Adipocyte (in vitro differentiated cells): Measurements from ENCODE around the gene SLC6A12.

Experiments
- DNase-seq: peaks from one replicate; pipeline ENCODE4 v3.0.0-alpha.2; 2015; ENCODE audit warnings: low read depth
- H3K27me3 ChIP-seq: replicated peaks from 2 replicates; pipeline ENCODE4 v1.7.0; 2013; ENCODE audit warnings: mild to moderate bottlenecking, low read length, moderate library complexity; ENCODE audit not compliant: control insufficient read depth, insufficient read depth
- H3K36me3 ChIP-seq: 2 replicates; pipeline ENCODE4 v1.7.0; 2013; ENCODE audit warnings: low read length, mild to moderate bottlenecking, moderate library complexity; ENCODE audit not compliant: control insufficient read depth, insufficient read depth, severe bottlenecking
- H3K4me1 ChIP-seq: 2 replicates; pipeline ENCODE4 v1.7.0; 2013; ENCODE audit warnings: mild to moderate bottlenecking, low read length, moderate library complexity; ENCODE audit not compliant: control insufficient read depth, insufficient read depth
- H3K4me3 ChIP-seq: 2 replicates; pipeline ENCODE4 v1.7.0; 2013; ENCODE audit warnings: mild to moderate bottlenecking, low read length, moderate library complexity
- H3K9ac ChIP-seq: 2 replicates; pipeline ENCODE4 v1.7.0; 2013; ENCODE audit warnings: mild to moderate bottlenecking, low read length, moderate library complexity
- H3K9me3 ChIP-seq: 2 replicates; pipeline ENCODE4 v1.7.0; 2013; ENCODE audit warnings: mild to moderate bottlenecking, low read length, moderate library complexity; ENCODE audit not compliant: control insufficient read depth

Gene SLC6A12

DNA sequence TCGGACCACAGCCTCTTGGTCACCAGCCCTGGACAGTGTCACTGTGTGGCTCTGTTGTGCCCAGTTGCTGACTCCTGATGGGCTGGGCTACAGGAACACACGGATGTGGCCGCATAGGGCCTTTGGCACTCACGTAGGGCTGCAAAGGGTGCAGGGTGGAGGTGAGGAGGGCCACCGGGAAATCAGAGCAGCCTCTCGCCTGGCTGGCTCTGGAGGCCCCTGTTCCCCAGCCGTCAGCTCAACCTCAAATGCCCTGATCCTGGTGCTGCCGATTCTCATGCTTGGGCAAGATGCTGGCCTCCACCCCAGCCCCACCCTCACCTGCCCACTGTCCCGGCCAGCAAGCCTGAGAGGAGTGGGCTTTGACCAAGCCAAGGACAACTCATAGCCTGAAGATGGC, 59.0 kb downstream of the SLC6A12 start:
- Histone ChIP-seq H3K36me3 (no peaks in the 10 kb centered on the region), H3K4me3 (no peak overlapping the region), H3K9me3 (no peaks in the 10 kb centered on the region), H3K27me3 (peaks cover 44% of the 10 kb centered on the region), H3K9ac (no peak overlapping the region), H3K4me1 (peaks cover 13% of the 10 kb centered on the region)
- DNase-seq = no peak

DNA sequence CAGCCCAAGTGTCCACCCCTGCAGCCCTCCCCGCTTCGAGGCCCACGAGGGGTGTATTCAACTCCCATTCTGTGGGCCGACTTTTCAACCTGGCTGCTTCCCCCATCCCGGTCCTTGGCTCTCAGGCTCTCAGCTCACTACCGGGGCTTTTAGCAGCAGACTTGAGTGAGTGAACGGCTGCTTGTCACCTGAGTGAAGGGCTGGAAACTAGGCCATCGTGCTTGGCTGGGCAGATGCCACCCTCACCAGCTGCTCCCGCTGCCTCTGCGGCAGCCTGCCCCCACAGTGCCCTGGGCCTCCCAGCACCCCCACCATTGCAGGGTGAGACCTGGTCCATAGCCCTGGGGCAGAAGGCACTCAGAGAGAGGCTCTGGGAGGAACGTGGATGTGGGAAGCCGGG, 59.9 kb downstream of the SLC6A12 start:
- H3K4me3 ChIP-seq = no peak overlapping the region
- H3K27me3 ChIP-seq = peaks cover 51% of the 10 kb centered on the region
- H3K9me3 ChIP-seq = no peaks in the 10 kb centered on the region
- H3K4me1 ChIP-seq = peaks cover 13% of the 10 kb centered on the region
- DNase-seq = no peak
- H3K9ac ChIP-seq = no peak overlapping the region
- no peaks in the 10 kb centered on the region for H3K36me3 ChIP-seq

DNA sequence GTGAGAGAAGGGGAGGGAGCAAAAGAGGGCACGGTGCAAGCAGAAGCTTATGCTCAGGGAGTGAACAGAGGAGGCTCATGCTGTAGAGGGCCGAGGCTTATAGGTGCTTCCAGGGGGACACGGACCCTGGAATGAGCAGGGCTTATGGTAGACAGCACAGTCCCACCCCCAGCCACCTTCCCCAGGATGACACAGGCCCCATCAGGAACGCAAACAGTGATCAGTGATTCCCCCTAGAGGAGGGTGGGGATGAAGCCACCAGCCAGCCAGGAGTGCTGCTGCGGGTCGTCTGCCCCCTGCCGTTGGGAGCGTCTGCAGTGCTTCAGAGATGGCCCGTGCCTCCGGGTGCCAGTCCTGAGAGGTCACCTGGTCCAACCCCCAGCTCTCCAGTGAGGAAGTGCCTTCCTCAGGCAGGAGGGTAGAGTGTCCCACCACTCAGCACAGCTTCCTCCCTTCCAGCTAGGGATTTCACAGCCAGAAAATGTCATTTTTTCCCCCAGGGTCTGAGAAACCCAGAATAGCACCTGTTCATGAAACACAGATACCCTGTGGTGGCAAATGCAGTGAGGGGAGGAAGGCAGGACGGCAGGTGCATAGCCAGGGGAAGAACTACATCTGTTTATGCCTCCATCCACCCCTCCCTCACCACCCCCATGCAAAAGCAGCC, 60.7 kb downstream of the SLC6A12 start:
- Histone ChIP-seq H3K36me3 (no peaks in the 10 kb centered on the region), H3K9me3 (no peaks in the 10 kb centered on the region), H3K27me3 (peaks cover 55% of the 10 kb centered on the region), H3K4me3 (no peak overlapping the region), H3K9ac (no peak overlapping the region), H3K4me1 (peaks cover 13% of the 10 kb centered on the region)
- DNase-seq = peak; percentile 29

DNA sequence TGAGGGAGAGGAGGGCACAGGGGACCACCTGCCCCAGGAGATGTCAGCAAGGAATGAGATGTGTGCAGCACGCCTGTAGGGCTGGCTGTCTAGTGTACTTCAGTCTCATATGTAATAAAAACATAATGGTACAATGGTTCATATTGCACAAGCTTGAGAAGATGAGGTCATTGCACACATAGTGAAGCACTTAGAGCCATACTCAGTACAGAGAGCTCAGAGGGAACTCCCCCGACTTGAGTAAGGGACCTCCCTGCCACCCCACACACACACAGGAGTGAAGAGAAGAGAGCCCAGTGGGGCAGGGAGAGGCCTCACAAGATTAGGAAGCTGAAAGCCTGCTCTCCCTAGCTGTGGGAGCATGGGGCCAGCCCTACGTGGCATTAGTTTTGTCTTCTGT, 61.5 kb downstream of the SLC6A12 start:
- Histone ChIP-seq H3K36me3 (no peaks in the 10 kb centered on the region), H3K9me3 (no peaks in the 10 kb centered on the region), H3K9ac (no peak overlapping the region), H3K4me3 (no peak overlapping the region), H3K4me1 (peaks cover 13% of the 10 kb centered on the region), H3K27me3 (peaks cover 58% of the 10 kb centered on the region)
- peak; percentile 33 for DNase-seq

DNA sequence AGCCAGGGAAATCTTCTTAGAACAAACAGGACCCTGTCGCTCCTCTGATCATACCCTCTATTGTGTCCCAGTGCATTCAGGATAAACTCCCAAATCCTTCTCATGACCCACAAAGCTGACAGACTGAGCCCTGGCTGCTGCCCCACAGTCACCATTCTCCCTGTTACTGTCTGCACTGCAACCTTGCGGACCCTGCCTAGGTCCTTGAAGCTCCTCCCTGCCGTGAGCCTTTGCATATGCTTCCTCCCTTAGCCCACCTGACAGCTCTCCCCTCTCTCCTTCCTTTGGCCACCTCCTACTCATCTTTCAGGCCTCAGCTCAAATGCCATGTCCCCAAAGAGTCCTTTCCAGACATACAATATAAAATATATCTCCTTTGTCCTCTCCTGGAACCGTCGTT, 62.4 kb downstream of the SLC6A12 start:
- no peak overlapping the region for H3K9ac ChIP-seq
- DNase-seq = no peak
- H3K27me3 ChIP-seq = peaks cover 62% of the 10 kb centered on the region
- H3K9me3 ChIP-seq = no peaks in the 10 kb centered on the region
- no peaks in the 10 kb centered on the region for H3K36me3 ChIP-seq
- H3K4me1 ChIP-seq = peaks cover 13% of the 10 kb centered on the region
- H3K4me3 ChIP-seq = no peak overlapping the region

DNA sequence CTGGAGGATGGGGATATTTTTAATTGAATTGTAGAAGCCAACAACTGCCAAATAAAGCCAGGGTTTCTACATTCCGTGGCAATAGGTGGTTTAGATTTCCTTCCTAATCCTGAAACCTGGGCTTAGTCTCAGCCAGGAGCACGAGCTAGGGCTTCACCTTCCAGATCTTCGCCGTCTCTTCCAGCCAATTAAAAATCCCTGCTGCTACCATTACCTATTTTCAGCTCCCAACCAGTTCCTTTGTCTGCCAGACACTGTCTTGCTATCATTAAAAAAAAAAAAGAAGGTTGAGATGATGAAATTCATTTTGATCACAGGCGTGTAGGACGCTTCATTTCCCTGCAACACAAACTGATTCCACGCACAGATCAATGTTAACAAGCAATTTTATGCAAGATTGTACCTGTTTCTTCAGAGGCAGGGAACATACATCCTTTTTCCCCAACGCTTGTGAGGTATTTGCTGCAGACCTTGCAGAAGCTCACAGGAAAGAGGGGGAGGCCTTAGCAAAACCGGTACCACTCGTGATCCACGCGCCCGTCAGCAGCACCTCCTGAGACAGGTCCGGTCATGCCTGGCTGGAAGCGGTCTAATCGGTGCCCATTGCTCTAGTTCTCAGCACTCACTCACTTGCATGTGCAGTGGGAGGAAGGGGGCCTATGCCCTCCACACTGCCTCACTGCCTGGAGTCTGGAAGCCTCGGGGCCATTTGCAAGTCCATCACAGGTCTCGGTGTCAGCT, 65.1 kb downstream of the SLC6A12 start:
- Histone ChIP-seq H3K9ac (no peak overlapping the region), H3K4me3 (no peak overlapping the region), H3K4me1 (peaks cover 16% of the 10 kb centered on the region), H3K36me3 (no peaks in the 10 kb centered on the region), H3K27me3 (peaks cover 50% of the 10 kb centered on the region), H3K9me3 (no peaks in the 10 kb centered on the region)
- DNase-seq = no peak

DNA sequence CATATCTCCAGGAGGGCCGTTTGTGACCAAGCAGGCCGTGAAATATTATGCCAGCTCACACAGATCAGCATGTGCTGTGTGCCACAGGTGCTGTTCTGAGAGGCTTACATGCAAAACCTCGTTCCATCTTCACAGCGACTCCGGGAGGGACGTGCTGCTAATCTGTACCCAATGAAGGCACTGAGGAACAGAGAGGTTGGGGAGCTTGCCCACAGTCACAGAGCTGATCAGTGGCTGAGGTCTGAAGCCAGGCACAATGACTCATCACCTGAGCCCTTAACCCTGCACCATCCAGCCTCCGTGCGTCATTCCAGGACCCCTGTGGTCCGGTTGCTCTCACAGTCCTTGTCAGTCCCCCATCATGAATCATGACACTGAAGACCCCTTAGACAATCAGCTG, 66.7 kb downstream of the SLC6A12 start:
- Histone ChIP-seq H3K4me3 (no peak overlapping the region), H3K9ac (no peak overlapping the region), H3K4me1 (peaks cover 11% of the 10 kb centered on the region), H3K9me3 (no peaks in the 10 kb centered on the region), H3K36me3 (no peaks in the 10 kb centered on the region), H3K27me3 (peaks cover 51% of the 10 kb centered on the region)
- DNase-seq = no peak

DNA sequence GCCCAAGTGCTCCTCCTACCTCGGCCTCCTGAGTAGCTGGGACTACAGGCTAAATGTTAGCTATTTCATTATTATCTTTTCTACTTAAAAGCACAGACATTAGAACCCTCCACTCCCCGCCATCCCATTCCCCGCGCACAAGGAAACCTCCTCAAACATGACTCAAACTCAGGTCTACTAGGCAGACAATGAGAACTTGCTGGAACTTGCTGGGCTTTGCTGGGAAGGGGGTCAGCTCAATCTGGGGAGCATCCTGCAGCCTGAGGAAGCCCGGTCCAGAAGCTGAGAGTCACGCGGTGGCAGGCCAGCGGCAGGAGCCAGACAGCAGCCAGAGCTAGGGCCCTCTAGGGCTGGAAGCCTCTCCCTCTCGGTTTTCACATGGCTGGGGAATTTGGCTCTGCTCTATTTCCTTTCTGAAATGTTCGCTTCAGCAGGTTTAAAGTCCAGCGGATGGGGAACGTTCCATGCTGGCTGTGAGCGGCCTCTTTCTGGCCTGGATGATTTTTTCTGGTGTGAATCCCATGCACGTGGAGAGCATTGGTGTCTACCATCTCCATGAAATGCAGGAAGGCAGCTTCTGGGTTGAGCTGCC, 68.5 kb downstream of the SLC6A12 start:
- H3K4me1 ChIP-seq = peaks cover 7% of the 10 kb centered on the region
- no peaks in the 10 kb centered on the region for H3K9me3 ChIP-seq
- no peaks in the 10 kb centered on the region for H3K36me3 ChIP-seq
- H3K9ac ChIP-seq = no peak overlapping the region
- H3K4me3 ChIP-seq = no peak overlapping the region
- peaks cover 46% of the 10 kb centered on the region for H3K27me3 ChIP-seq
- DNase-seq = no peak

DNA sequence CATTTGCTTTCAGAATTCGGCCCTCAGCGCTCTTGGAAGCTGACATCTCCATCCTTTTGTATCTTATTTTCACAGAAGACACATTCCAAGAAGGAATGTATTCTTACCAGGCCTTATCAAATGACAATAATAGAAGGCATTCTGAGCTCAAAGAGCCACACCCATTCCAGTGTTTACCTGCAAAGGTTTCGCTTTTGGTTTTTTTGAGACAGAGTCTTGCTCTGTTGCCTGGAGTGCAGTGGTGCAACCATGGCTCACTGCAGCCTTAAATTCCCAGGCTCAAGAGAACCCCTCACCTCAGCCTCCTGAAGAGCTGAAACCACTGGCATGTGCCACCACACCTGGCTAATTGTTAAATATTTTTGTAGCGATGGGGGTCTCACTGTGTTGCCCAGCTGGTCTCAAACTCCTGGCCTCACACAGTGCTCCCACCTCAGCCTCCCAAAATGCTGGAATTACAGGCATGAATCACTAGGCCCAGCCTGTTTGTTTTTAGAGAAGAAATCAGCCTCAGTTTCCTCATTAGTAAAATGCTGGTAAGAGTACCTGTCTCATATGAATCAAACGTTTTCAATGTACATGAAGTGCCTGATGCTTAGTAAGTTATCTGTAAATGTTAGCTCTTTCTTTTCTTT, 69.2 kb downstream of the SLC6A12 start:
- no peak overlapping the region for H3K9ac ChIP-seq
- peaks cover 12% of the 10 kb centered on the region for H3K4me1 ChIP-seq
- peaks cover 46% of the 10 kb centered on the region for H3K27me3 ChIP-seq
- DNase-seq = no peak
- H3K9me3 ChIP-seq = no peaks in the 10 kb centered on the region
- H3K36me3 ChIP-seq = no peaks in the 10 kb centered on the region
- H3K4me3 ChIP-seq = no peak overlapping the region

DNA sequence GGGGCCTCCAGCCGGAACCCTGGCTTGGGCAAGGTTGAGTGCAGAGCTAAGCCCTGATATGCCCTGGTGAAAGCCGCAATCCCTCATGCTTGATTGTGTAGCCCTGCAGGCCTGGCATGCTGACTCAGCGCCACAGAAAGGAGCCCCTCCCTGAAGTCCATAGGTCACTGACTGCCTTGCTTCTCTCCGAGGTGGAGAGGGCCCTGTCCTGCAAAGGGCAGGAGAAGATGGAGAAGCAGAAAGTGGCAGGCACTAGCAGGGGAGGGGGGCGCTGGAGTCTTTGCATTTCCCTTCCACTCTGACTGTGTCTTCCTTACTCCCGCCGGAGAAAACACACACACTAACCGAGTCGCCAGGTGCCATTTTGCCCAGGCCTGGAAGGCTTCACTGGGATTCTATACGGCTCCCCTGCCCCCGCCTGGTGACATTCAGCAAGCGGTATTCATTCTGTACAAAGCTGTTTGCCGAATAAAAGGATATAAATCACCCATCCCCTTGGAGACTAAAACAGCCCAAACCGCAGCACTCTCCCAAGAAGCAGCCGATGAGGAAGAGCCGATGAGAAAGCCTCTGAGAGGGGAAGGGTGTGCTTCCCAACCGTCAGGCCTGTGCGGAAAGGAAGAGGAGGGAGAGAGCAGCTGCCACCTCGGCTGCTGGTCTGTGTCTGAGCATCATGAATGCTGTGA, 69.8 kb downstream of the SLC6A12 start:
- Histone ChIP-seq H3K9ac (no peak overlapping the region), H3K4me1 (peaks cover 18% of the 10 kb centered on the region), H3K9me3 (no peaks in the 10 kb centered on the region), H3K36me3 (no peaks in the 10 kb centered on the region), H3K27me3 (peaks cover 41% of the 10 kb centered on the region), H3K4me3 (no peak overlapping the region)
- DNase-seq = no peak

DNA sequence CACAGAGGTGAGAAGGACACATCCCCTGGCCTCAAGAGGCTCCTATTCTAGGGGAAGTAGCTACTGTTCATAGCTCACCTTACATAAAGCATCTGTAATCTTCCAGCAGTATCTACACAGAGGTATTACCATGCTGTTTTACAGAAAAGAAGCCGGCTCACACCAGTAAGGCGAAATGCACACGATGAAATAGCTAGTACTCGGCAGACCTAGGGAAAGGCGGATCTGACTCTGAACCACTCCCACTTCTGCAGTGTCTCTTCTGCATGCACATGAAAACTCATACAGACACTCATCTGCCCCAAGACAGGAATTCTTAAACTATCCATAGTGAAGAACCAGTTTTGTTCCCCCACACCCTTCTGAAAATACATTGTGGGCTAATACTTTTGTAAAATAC, 73.8 kb downstream of the SLC6A12 start:
- DNase-seq = no peak
- Histone ChIP-seq H3K4me1 (peaks cover 30% of the 10 kb centered on the region), H3K4me3 (peak overlapping the region; percentile 56), H3K9me3 (no peaks in the 10 kb centered on the region), H3K36me3 (no peaks in the 10 kb centered on the region), H3K9ac (peak overlapping the region; percentile 66), H3K27me3 (peaks cover 40% of the 10 kb centered on the region)
